ENCODE measurements around the gene SCARF1.

Gene SCARF1

GRCh38 chr17:1643999-1644492 is 1.5 kb downstream of the SCARF1 start:
- Histone ChIP-seq H3K9me3 (ENCODE audit: control insufficient read depth, insufficient read depth, low read depth, low read length) (no peaks in the 10 kb centered on the region), H3K4me1 (ENCODE audit: control insufficient read depth, insufficient read depth, low read length) (peaks cover 4% of the 10 kb centered on the region; the same call in 1 of the 2 replicates), H3K36me3 (ENCODE audit: control insufficient read depth in 2 of 2, insufficient read depth in 1 of 2, low read length in 2 of 2) (no peaks in the 10 kb centered on the region), H3K4me3 (ENCODE audit: low read depth, low read length) (no peak overlapping the region), H3K27ac (ENCODE audit: extremely low read depth, low read depth, low read length) (no peak overlapping the region)
- no peak for TF ChIP-seq ZNF404 (tag by site-specific recombination; IDR thresholded peaks at IDR 0.05)
- TF ChIP-seq IKZF3 (tag by site-specific recombination; IDR thresholded peaks at IDR 0.05) = 0 out of 2 replicates have a peak, but pooled peaks have one; percentile 22
- TF ChIP-seq, protein P1, sequence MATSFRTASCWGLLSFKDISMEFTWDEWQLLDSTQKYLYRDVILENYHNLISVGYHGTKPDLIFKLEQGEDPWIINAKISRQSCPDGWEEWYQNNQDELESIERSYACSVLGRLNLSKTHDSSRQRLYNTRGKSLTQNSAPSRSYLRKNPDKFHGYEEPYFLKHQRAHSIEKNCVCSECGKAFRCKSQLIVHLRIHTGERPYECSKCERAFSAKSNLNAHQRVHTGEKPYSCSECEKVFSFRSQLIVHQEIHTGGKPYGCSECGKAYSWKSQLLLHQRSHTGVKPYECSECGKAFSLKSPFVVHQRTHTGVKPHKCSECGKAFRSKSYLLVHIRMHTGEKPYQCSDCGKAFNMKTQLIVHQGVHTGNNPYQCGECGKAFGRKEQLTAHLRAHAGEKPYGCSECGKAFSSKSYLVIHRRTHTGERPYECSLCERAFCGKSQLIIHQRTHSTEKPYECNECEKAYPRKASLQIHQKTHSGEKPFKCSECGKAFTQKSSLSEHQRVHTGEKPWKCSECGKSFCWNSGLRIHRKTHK (tag by site-specific recombination; IDR thresholded peaks at IDR 0.05) = no peak
- no peak for TF ChIP-seq TRIM28 (IDR thresholded peaks at IDR 0.05; ENCODE audit: borderline replicate concordance, low read length)
- no peak for TF ChIP-seq GLIS2 (tag by site-specific recombination; IDR thresholded peaks at IDR 0.05)
- TF ChIP-seq ZNF23 (tag by site-specific recombination; IDR thresholded peaks at IDR 0.05; ENCODE audit: borderline replicate concordance) = no peak
- TF ChIP-seq MEIS1 (CRISPR knock-in tag; IDR thresholded peaks at IDR 0.05; ENCODE audit: borderline replicate concordance) = no peak
- TF ChIP-seq TCF7L2 (IDR thresholded peaks at IDR 0.05; ENCODE audit: borderline replicate concordance, low read depth, low read length) = no peak
- peak; percentile 89 for TF ChIP-seq ZNF600 (tag by site-specific recombination; IDR thresholded peaks at IDR 0.05)
- no peak for TF ChIP-seq ZNF544 (tag by site-specific recombination; IDR thresholded peaks at IDR 0.05)
- TF ChIP-seq PRDM6 (tag by site-specific recombination; IDR thresholded peaks at IDR 0.05) = no peak
- no peak for TF ChIP-seq ZBTB48 (tag by site-specific recombination; IDR thresholded peaks at IDR 0.05)
- TF ChIP-seq ZNF660 (tag by site-specific recombination; IDR thresholded peaks at IDR 0.05) = no peak
- TF ChIP-seq ZNF335 (tag by site-specific recombination; conservative IDR thresholded peaks at IDR 0.05) = 0 out of 2 replicates have a peak, but pooled peaks have one; percentile 21
- no peak for TF ChIP-seq GLI2 (tag by site-specific recombination; IDR thresholded peaks at IDR 0.05; ENCODE audit: borderline replicate concordance, low read depth)
- TF ChIP-seq ZNF184 (tag by site-specific recombination; IDR thresholded peaks at IDR 0.05) = no peak
- peak; percentile 43; the same call in 1 of the 2 replicates for TF ChIP-seq ZBTB20 (tag by site-specific recombination; IDR thresholded peaks at IDR 0.05)
- TF ChIP-seq ZBTB1 (tag by site-specific recombination; IDR thresholded peaks at IDR 0.05) = no peak
- no peak for TF ChIP-seq ZNF112 (tag by site-specific recombination; IDR thresholded peaks at IDR 0.05)
- TF ChIP-seq ZBTB7A (tag by site-specific recombination; IDR thresholded peaks at IDR 0.05; ENCODE audit: low read depth) = no peak
- POLR2A ChIA-PET = interaction anchor here (0.6 kb wide), 1 partner anchor 225 kb away, joined by 3 read pairs; no protein-coding TSS in a partner anchor
- CTCF ChIA-PET = interaction anchor here (0.5 to 6.1 kb wide), 4 partner anchors 11 to 73 kb away, joined by 5 to 69 read pairs (median 5); no protein-coding TSS in a partner anchor

- peak overlapping the region; percentile 37; the same call in 1 of the 2 replicates for H3K27ac ChIP-seq (ENCODE audit: extremely low read depth, low read depth, low read length)
- CTCF ChIA-PET = interaction anchor here (0.5 to 1.4 kb wide), 6 partner anchors 10 to 73 kb away, joined by 4 to 5 read pairs (median 5); partner anchors contain the start of gene SLC43A2
- no peak for TF ChIP-seq ZNF843 (tag by site-specific recombination; IDR thresholded peaks at IDR 0.05)
- no peak for TF ChIP-seq ZFP69B (tag by site-specific recombination; IDR thresholded peaks at IDR 0.05)
- TF ChIP-seq, protein P2, sequence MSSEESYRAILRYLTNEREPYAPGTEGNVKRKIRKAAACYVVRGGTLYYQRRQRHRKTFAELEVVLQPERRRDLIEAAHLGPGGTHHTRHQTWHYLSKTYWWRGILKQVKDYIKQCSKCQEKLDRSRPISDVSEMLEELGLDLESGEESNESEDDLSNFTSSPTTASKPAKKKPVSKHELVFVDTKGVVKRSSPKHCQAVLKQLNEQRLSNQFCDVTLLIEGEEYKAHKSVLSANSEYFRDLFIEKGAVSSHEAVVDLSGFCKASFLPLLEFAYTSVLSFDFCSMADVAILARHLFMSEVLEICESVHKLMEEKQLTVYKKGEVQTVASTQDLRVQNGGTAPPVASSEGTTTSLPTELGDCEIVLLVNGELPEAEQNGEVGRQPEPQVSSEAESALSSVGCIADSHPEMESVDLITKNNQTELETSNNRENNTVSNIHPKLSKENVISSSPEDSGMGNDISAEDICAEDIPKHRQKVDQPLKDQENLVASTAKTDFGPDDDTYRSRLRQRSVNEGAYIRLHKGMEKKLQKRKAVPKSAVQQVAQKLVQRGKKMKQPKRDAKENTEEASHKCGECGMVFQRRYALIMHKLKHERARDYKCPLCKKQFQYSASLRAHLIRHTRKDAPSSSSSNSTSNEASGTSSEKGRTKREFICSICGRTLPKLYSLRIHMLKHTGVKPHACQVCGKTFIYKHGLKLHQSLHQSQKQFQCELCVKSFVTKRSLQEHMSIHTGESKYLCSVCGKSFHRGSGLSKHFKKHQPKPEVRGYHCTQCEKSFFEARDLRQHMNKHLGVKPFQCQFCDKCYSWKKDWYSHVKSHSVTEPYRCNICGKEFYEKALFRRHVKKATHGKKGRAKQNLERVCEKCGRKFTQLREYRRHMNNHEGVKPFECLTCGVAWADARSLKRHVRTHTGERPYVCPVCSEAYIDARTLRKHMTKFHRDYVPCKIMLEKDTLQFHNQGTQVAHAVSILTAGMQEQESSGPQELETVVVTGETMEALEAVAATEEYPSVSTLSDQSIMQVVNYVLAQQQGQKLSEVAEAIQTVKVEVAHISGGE (tag by site-specific recombination; conservative IDR thresholded peaks at IDR 0.05; ENCODE audit: low read depth) = no peak
- no peak for TF ChIP-seq GLI4 (tag by site-specific recombination; IDR thresholded peaks at IDR 0.05)
- no peak for TF ChIP-seq ZNF184 (tag by site-specific recombination; IDR thresholded peaks at IDR 0.05)
- TF ChIP-seq ZEB2 (tag by site-specific recombination; IDR thresholded peaks at IDR 0.05) = no peak
- 0 out of 2 replicates have a peak, but pooled peaks have one; percentile 26 for TF ChIP-seq ZSCAN30 (tag by site-specific recombination; IDR thresholded peaks at IDR 0.05)
- TF ChIP-seq ZNF544 (tag by site-specific recombination; IDR thresholded peaks at IDR 0.05) = no peak
- no peak for TF ChIP-seq ZNF664 (tag by site-specific recombination; IDR thresholded peaks at IDR 0.05)
- TF ChIP-seq KLF16 (tag by site-specific recombination; IDR thresholded peaks at IDR 0.05) = no peak
Measured at GRCh38 chr17:1643293-1643998, 2.1 kb downstream of the SCARF1 start.

More at GRCh38 chr17:1643293-1643998, 2.1 kb downstream of the SCARF1 start:
- Histone ChIP-seq H3K4me3 (ENCODE audit: low read depth, low read length) (peak overlapping the region; percentile 34), H3K36me3 (ENCODE audit: control insufficient read depth in 2 of 2, insufficient read depth in 1 of 2, low read length in 2 of 2) (no peaks in the 10 kb centered on the region), H3K9me3 (ENCODE audit: control insufficient read depth, insufficient read depth, low read depth, low read length) (no peaks in the 10 kb centered on the region), H3K4me1 (ENCODE audit: control insufficient read depth, insufficient read depth, low read length) (peaks cover 4% of the 10 kb centered on the region; the same call in 1 of the 2 replicates)
- POLR2A ChIA-PET = interaction anchor here (0.6 kb wide), 1 partner anchor 224 kb away, joined by 3 read pairs; no protein-coding TSS in a partner anchor
